Testis (tissue), 2 donors: ENCODE measurements around the gene NPAS3.

Experiments used
- CTCF ChIP-seq, 3 experiments: fragments of 450-650 bp in 2 of 3; fragments of 200-600 bp in 1 of 3; sonication (generic) in 1 of 3; IDR thresholded peaks; one replicate each; pipeline ENCODE4 v1.5.1; 2016 to 2019; ENCODE audit warnings: antibody characterized with exemption in 3 of 3, mild to moderate bottlenecking in 2 of 3, moderate library complexity in 1 of 3
- POLR2A ChIP-seq: fragments of 450-650 bp; IDR thresholded peaks from one replicate; pipeline ENCODE4 v1.6.1; 2017; ENCODE audit warnings: antibody characterized with exemption, mild to moderate bottlenecking, moderate library complexity

GRCh38 chr14:33569821-33570687 is 631.4 kb downstream of the NPAS3 start:
- TF ChIP-seq CTCF (IDR thresholded peaks at IDR 0.05) (no peak), POLR2A (no peak)
